Measurements from ENCODE around the gene SLC38A5. TPM values are rescaled to one million over a fixed set of nuclear protein-coding genes. Genes with fewer than 3 reads are reported as not detected.
A peak's percentile ranks its signal among the peaks of the same experiment; 100 is the strongest.

SLC38A5 gene
- total RNA-seq, 1 experiment from 2014 or later = 0.33 TPM

- Mint-ChIP-seq H3K36me3 (ENCODE audit: insufficient read depth, unreplicated experiment) (peaks cover 21% of the 10 kb centered on the region), H3K27me3 (ENCODE audit: unreplicated experiment) (no peaks in the 10 kb centered on the region), H3K27ac (ENCODE audit: unreplicated experiment) (no peak overlapping the region), H3K4me1 (ENCODE audit: low read depth, unreplicated experiment) (peaks cover 17% of the 10 kb centered on the region), H3K4me3 (ENCODE audit: low read depth, unreplicated experiment) (no peak overlapping the region), H3K9me3 (ENCODE audit: low read depth, unreplicated experiment) (no peaks in the 10 kb centered on the region)
- TF ChIP-seq, protein P1, sequence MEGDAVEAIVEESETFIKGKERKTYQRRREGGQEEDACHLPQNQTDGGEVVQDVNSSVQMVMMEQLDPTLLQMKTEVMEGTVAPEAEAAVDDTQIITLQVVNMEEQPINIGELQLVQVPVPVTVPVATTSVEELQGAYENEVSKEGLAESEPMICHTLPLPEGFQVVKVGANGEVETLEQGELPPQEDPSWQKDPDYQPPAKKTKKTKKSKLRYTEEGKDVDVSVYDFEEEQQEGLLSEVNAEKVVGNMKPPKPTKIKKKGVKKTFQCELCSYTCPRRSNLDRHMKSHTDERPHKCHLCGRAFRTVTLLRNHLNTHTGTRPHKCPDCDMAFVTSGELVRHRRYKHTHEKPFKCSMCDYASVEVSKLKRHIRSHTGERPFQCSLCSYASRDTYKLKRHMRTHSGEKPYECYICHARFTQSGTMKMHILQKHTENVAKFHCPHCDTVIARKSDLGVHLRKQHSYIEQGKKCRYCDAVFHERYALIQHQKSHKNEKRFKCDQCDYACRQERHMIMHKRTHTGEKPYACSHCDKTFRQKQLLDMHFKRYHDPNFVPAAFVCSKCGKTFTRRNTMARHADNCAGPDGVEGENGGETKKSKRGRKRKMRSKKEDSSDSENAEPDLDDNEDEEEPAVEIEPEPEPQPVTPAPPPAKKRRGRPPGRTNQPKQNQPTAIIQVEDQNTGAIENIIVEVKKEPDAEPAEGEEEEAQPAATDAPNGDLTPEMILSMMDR (IDR thresholded peaks at IDR 0.05; ENCODE audit: unreplicated experiment) = no peak
- no peak for DNase-seq
- BruUV-seq (replicated peaks) = no TSS peak
- intact Hi-C loops (cut with micrococcal nuclease; ENCODE audit: unreplicated experiment) = no loop called here
- CTCF ChIA-PET = no interaction called here
Measured at GRCh38 chrX:48507246-48507645, 37.2 kb upstream of the SLC38A5 start.

GRCh38 chrX:48505481-48505880 lies 35.4 kb upstream of the SLC38A5 start:
- Mint-ChIP-seq H3K4me1 (ENCODE audit: low read depth, unreplicated experiment) (peaks cover 8% of the 10 kb centered on the region), H3K4me3 (ENCODE audit: low read depth, unreplicated experiment) (no peak overlapping the region), H3K9me3 (ENCODE audit: low read depth, unreplicated experiment) (no peaks in the 10 kb centered on the region), H3K27ac (ENCODE audit: unreplicated experiment) (no peak overlapping the region), H3K36me3 (ENCODE audit: insufficient read depth, unreplicated experiment) (peaks cover 21% of the 10 kb centered on the region), H3K27me3 (ENCODE audit: unreplicated experiment) (no peaks in the 10 kb centered on the region)
- CTCF ChIA-PET = no interaction called here
- intact Hi-C loops (cut with micrococcal nuclease; ENCODE audit: unreplicated experiment) = no loop called here
- no TSS peak for BruUV-seq (replicated peaks)
- TF ChIP-seq, protein P1 (IDR thresholded peaks at IDR 0.05; ENCODE audit: unreplicated experiment) = no peak
- DNase-seq = no peak

GRCh38 chrX:48504261-48504660 lies 34.2 kb upstream of the SLC38A5 start:
- BruUV-seq (replicated peaks) = no TSS peak
- no peaks in the 10 kb centered on the region for H3K9me3 Mint-ChIP-seq (ENCODE audit: low read depth, unreplicated experiment)

GRCh38 chrX:48498374-48498809 lies 28.3 kb upstream of the SLC38A5 start:
- Mint-ChIP-seq H3K36me3 (ENCODE audit: insufficient read depth, unreplicated experiment) (peaks cover 5% of the 10 kb centered on the region), H3K27ac (ENCODE audit: unreplicated experiment) (peak overlapping the region; percentile 48), H3K9me3 (ENCODE audit: low read depth, unreplicated experiment) (no peaks in the 10 kb centered on the region), H3K4me3 (ENCODE audit: low read depth, unreplicated experiment) (peak overlapping the region; percentile 2), H3K4me1 (ENCODE audit: low read depth, unreplicated experiment) (peaks cover 11% of the 10 kb centered on the region), H3K27me3 (ENCODE audit: unreplicated experiment) (no peaks in the 10 kb centered on the region)
- CTCF ChIA-PET = no interaction called here
- peak; percentile 33 for DNase-seq
- intact Hi-C loops (cut with micrococcal nuclease; ENCODE audit: unreplicated experiment) = no loop called here
- TF ChIP-seq, protein P1 (IDR thresholded peaks at IDR 0.05; ENCODE audit: unreplicated experiment) = no peak
- no TSS peak for BruUV-seq (replicated peaks)

More at GRCh38 chrX:48504261-48504660, 34.2 kb upstream of the SLC38A5 start:
- no peak overlapping the region for H3K4me3 Mint-ChIP-seq (ENCODE audit: low read depth, unreplicated experiment)
- peaks cover 14% of the 10 kb centered on the region for H3K36me3 Mint-ChIP-seq (ENCODE audit: insufficient read depth, unreplicated experiment)
- DNase-seq = no peak
- H3K4me1 Mint-ChIP-seq (ENCODE audit: low read depth, unreplicated experiment) = no peaks in the 10 kb centered on the region
- no peaks in the 10 kb centered on the region for H3K27me3 Mint-ChIP-seq (ENCODE audit: unreplicated experiment)
- CTCF ChIA-PET = no interaction called here
- TF ChIP-seq, protein P1 (IDR thresholded peaks at IDR 0.05; ENCODE audit: unreplicated experiment) = no peak
- intact Hi-C loops (cut with micrococcal nuclease; ENCODE audit: unreplicated experiment) = no loop called here
- H3K27ac Mint-ChIP-seq (ENCODE audit: unreplicated experiment) = no peak overlapping the region

All from Calu3 (cell line).